Measurements from ENCODE around the gene DECR2. TPM values are rescaled to one million over a fixed set of nuclear protein-coding genes. Genes with fewer than 3 reads are reported as not detected.

Gene DECR2
- total and polyA plus RNA-seq, 2 of the 13 experiments (the other 11 are each of a cell fraction or from before 2014, with no cell fraction given): 36.3 to 44.6 TPM

DNA sequence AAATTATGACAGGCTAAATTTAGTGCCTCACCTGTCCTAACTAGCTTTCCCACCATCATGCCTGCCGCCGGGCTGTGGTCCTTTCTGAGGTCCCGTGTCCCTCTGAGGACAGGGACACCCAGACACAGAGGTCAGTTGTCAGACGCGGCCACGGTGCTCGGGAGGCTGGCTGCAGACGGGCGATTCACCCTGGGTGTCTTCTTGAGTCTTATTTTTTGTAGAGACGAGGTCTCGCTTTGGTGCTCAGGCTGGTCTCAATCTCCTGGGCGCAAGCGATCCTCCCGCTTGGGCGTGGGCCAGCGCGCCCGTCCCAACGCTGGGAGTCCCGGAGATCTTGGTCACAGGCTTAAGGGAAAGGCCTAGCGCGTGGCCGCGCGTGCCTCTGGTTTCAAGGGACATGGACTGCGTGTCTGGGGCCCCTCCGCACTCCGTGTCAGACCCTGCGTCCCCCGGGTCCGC is 23.0 kb downstream of the DECR2 start:
- Histone ChIP-seq H3K4me3 (replicated peaks in 1 of 3; ENCODE audit: insufficient read depth in 1 of 3, low read depth in 2 of 3, low read length in 3 of 3) (peak overlapping the region; percentile 66 to 95 (median 87)), H3K27me3 (ENCODE audit: control insufficient read depth in 1 of 2, insufficient read depth in 2 of 2, low read length in 2 of 2) (no peaks in the 10 kb centered on the region; a peak in 1 of 5 replicates), H3K36me3 (replicated peaks in 1 of 2; ENCODE audit: control insufficient read depth in 1 of 2, insufficient read depth in 2 of 2, low read length in 2 of 2) (no peaks in the 10 kb centered on the region), H3K79me2 (ENCODE audit: insufficient read depth, low read length) (peaks cover 33% of the 10 kb centered on the region), H2AFZ (ENCODE audit: low read length) (no peak overlapping the region), H3K9ac (ENCODE audit: insufficient read depth, low read depth, low read length) (peak overlapping the region; percentile 68), H3K9me3 (ENCODE audit: low read length) (no peaks in the 10 kb centered on the region), H3K4me1 (ENCODE audit: insufficient read depth, low read length) (peaks cover 46% of the 10 kb centered on the region), H4K20me1 (ENCODE audit: insufficient read depth, low read length) (peaks cover 16% of the 10 kb centered on the region), H3K4me2 (ENCODE audit: low read depth, low read length) (peak overlapping the region; percentile 98), H3K27ac (ENCODE audit: extremely low read length, insufficient read depth, low read length) (no peak overlapping the region)
- CTCF ChIA-PET (ENCODE audit: low intra/inter-chr PET ratio, low total read pairs): no interaction called here
- FAIRE-seq (no peak), DNase-seq (ENCODE audit: low spot score) (no peak), ATAC-seq (peak; percentile 54)
- intact Hi-C loops (cut with micrococcal nuclease; ENCODE audit: unreplicated experiment): loop anchor here (2.0 kb wide), 1 partner anchor 20 kb away; no protein-coding TSS in a partner anchor
- in situ Hi-C loops (cut with HindIII; ENCODE audit: extremely low pct_ligation_motif_present, low pct_unique_long_range_greater_than_20kb): no loop called here
- BruUV-seq (replicated peaks): no TSS peak
- WGBS (ENCODE audit: low lambda C conversion rate): 3% methylated on average over 6 of the region's 31 CpGs
- POLR2A ChIA-PET: interaction anchor here (0.8 to 3.1 kb wide), 9 partner anchors 12 to 77 kb away, joined by 3 to 21 read pairs (median 5); partner anchors contain the start of gene DECR2
- TF ChIP-seq MEIS2 (CRISPR knock-in tag; IDR thresholded peaks at IDR 0.05) (no peak; the same call in 1 of the 2 replicates), ZNF703 (CRISPR knock-in tag; IDR thresholded peaks at IDR 0.05; ENCODE audit: borderline replicate concordance) (peak; percentile 16; the same call in 1 of the 2 replicates), ZFYVE20 (CRISPR knock-in tag; IDR thresholded peaks at IDR 0.05; ENCODE audit: borderline replicate concordance, low read depth) (no peak), CCAR2 (optimal IDR thresholded peaks at IDR 0.05; ENCODE audit: low read depth, low read length) (no peak), SKI (IDR thresholded peaks at IDR 0.05; ENCODE audit: partially characterized antibody) (no peak), CBX2 (IDR thresholded peaks at IDR 0.05; ENCODE audit: low read depth, low read length) (no peak), CBX2 (CRISPR knock-in tag; IDR thresholded peaks at IDR 0.05; ENCODE audit: low read depth) (no peak), RBM22 (optimal IDR thresholded peaks at IDR 0.05; ENCODE audit: low read length) (no peak), ZNF598 (CRISPR knock-in tag; IDR thresholded peaks at IDR 0.05; ENCODE audit: borderline replicate concordance) (no peak), ADNP (CRISPR knock-in tag; IDR thresholded peaks at IDR 0.05) (no peak), GTF3A (CRISPR knock-in tag; conservative IDR thresholded peaks at IDR 0.05) (no peak), ZNF335 (CRISPR knock-in tag; IDR thresholded peaks at IDR 0.05) (no peak), DR1 (CRISPR knock-in tag; IDR thresholded peaks at IDR 0.05) (no peak), ZNF264 (CRISPR knock-in tag; IDR thresholded peaks at IDR 0.05) (no peak), SCMH1 (CRISPR knock-in tag; IDR thresholded peaks at IDR 0.05; ENCODE audit: borderline replicate concordance) (no peak), DNMT3B (CRISPR knock-in tag; conservative IDR thresholded peaks at IDR 0.05) (no peak), POGZ (CRISPR knock-in tag; IDR thresholded peaks at IDR 0.05) (no peak), GATAD2A (CRISPR knock-in tag; IDR thresholded peaks at IDR 0.05) (no peak), GLI4 (CRISPR knock-in tag; IDR thresholded peaks at IDR 0.05; ENCODE audit: borderline replicate concordance) (no peak), NFYC (CRISPR knock-in tag; IDR thresholded peaks at IDR 0.05) (no peak), ZNF564 (CRISPR knock-in tag; IDR thresholded peaks at IDR 0.05) (no peak), ZNF543 (CRISPR knock-in tag; IDR thresholded peaks at IDR 0.05) (no peak), ZNF446 (CRISPR knock-in tag; IDR thresholded peaks at IDR 0.05) (no peak), ZSCAN20 (CRISPR knock-in tag; IDR thresholded peaks at IDR 0.05; ENCODE audit: borderline replicate concordance) (0 out of 2 replicates have a peak, but pooled peaks have one; percentile 6), XBP1 (CRISPR knock-in tag; IDR thresholded peaks at IDR 0.05) (no peak), AGO1 (IDR thresholded peaks at IDR 0.05; ENCODE audit: low read depth, low read length, poor library complexity, severe bottlenecking) (peak; percentile 29), MTA3 (CRISPR knock-in tag; IDR thresholded peaks at IDR 0.05) (no peak), ERF (CRISPR knock-in tag; IDR thresholded peaks at IDR 0.05) (no peak)
- TF ChIP-seq, protein P1, sequence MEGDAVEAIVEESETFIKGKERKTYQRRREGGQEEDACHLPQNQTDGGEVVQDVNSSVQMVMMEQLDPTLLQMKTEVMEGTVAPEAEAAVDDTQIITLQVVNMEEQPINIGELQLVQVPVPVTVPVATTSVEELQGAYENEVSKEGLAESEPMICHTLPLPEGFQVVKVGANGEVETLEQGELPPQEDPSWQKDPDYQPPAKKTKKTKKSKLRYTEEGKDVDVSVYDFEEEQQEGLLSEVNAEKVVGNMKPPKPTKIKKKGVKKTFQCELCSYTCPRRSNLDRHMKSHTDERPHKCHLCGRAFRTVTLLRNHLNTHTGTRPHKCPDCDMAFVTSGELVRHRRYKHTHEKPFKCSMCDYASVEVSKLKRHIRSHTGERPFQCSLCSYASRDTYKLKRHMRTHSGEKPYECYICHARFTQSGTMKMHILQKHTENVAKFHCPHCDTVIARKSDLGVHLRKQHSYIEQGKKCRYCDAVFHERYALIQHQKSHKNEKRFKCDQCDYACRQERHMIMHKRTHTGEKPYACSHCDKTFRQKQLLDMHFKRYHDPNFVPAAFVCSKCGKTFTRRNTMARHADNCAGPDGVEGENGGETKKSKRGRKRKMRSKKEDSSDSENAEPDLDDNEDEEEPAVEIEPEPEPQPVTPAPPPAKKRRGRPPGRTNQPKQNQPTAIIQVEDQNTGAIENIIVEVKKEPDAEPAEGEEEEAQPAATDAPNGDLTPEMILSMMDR (CRISPR knock-in tag; IDR thresholded peaks at IDR 0.05): no peak

Data from HepG2 (cell line).